SK-MEL-5 (cell line): ENCODE measurements around the gene KRTAP2-4. TPM values are rescaled to one million over a fixed set of nuclear protein-coding genes. Genes with fewer than 3 reads are reported as not detected.
"Not testable (repeated sequence)": the region's sequence is repeated elsewhere in the genome, so short reads cannot be mapped to it uniquely, and the experiment has no call there.

ENCODE experiments used
- DNase-seq: peaks from one replicate; pipeline ENCODE4 v3.0.0-alpha.2; 2016; ENCODE audit warnings: low read depth, low spot score
- in situ Hi-C: cut with HindIII; loops from 2 replicates; pipeline ENCODE4 v1.10.0; 2016; ENCODE audit warnings: low sequenced_read_pairs, high pct_unique_total_duplicates, low pct_unique_long_range_greater_than_20kb
- total RNA-seq: library from RNA; depleted of rRNA; stranded (reverse); fragments of >200 nt; shearing (Covaris generic); gene quantifications from 2 replicates; pipeline ENCODE4 v1.2.3, GENCODE V29; 2014

Gene KRTAP2-4
- total RNA-seq, 1 experiment from 2014 or later, result not detected

DNA sequence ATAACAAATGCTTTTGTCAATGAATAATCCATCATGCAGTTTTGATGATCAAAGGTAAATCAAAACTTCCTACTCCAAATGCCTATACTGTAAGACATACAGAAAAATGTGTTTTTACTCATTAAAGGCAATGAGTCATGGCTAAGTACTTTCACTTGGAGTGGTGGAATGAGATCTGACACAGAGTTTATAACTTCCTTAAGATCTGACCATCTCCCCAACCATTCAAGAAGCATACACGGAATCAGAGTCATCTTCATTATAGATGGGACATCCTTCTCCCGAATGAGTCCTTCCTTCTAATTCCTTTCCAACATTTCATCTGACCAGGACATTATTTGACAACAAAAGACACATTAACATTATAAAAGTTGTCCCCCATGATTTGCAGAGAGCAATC lies 17.7 kb upstream of the KRTAP2-4 start:
- DNase-seq, in situ Hi-C loops: not testable (repeated sequence)

DNA sequence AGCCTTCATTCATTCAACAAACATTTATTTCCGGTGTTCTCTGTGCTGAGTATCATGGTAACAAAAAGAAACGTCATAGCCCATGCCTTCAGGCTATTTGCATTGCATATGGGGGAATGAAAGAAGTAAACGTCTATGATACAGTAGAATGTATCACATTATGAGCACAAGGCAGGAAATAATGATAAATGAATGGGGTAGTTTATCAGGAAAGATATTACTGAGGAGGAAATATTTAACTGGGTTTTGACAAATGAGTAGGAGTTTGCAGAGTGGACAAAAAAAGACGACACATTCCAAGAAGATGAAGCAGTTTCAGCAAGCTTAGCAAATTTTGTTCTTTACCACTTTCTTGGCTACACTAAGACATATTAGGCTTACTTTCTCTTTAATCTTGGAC lies 16.9 kb upstream of the KRTAP2-4 start:
- peak; percentile 93 for DNase-seq
- in situ Hi-C loops, result no loop called here

DNA sequence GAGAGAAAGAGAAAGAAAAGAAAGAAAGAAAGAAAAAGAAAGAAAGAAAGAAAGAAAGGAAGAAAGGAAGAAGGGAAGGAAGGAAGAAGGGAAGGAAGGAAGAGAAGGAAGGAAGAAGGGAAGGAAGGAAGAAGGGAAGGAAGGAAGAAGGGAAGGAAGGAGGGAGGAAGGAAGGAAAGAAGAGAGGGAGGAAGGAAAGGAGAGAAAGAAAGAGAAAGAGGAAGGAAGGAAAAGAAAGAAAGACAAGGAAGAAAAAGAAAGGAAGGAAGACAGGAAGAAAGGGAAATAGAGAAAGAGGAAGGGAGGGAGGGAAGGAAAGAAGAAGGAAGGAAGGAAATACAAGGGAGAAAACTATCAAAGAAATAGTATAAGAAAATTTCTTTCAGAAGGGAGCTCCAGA lies 11.1 kb upstream of the KRTAP2-4 start:
- no peak for DNase-seq
- in situ Hi-C loops, result no loop called here

DNA sequence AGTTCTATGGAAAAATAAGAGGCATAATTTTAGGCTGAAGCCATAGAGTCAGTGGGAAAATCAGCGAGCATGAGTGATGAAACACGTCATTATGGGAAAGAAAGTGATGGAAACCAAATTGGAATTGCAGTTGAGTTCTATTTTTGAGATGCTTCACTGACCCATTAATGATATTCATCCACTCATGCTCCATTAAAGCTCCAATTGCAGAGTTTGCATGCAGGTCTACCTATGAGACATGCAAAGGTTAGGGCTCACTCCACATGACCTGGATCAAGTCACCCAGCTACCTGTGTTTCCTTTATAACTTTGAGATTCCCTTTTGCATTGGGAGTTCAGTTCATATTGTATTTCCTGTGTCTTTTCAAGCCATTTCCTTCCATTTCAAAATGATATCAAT lies 8.0 kb upstream of the KRTAP2-4 start:
- no peak for DNase-seq
- in situ Hi-C loops, result no loop called here

DNA sequence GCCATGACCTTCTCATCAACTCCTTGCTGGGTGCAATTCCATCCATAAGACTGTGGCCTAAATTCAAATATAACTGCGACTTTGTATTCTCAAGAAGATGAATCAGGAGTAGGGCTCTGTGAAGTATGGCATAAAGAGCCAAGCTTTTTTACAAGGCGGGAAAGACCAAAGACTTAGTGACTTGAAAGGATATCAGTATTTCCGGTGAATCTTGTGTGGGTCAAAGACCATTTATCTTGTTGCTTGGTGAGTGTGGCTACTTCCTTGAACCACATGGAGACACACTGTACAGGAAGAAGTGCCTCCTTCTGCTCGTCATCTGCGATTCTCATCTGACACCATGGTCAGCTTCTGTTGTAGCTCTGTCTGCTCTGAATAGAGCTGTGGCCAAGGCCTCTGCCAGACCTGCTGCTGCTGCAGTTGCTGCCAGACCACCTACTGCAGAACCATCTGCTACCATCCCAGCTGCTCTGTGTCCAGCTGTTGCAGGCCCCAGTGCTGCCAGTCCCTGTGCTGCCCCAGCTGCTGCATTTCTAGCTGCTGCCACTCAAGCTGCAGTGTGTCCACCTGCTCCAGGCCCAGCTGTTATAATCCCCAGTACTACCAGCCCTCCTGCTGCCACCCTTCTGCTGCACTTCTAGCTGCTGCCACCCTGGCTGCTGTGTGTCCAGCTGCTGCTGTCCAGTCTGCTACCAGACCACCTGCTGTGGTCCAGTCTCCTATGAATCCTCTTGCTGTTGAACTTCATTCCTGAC lies 6.1 kb upstream of the KRTAP2-4 start:
- in situ Hi-C loops, result no loop called here
- no peak for DNase-seq

DNA sequence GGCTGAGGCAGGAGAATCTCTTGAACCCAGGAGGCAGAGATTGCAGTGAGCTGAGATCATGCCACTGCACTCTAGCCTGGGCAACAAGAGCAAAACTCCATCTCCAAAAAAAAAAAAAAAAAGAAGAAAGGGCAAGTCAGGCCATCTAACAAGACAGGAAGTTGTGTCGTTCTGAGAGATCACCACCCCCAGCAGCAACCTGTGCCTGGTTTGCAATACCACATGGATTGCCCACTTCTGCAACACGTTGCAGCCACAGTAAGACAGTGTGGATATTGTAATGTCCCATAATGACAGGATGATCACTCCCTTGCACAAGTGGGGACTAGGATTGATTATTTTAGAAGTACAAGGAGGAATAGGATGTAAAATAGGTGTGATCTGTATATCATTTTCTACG lies 3.4 kb upstream of the KRTAP2-4 start:
- no peak for DNase-seq
- in situ Hi-C loops, result no loop called here

DNA sequence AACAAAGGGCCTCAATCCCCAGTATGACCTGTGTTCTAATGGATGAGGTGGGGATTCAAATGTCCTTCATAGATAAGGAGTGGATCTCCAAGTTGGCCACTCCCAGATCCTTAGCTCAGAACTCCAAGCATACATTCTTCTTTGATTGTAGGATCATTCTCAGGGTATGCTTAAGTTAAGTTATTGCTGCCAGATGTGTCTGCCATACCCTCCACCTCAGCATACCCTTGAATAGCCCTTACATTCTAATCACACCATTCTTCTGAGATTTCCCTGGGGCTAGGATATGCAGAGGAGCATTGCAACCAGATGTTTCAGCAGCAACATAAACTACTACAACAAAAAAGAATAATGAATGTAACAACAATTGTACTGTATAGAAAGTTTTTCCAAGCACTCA lies 1.6 kb upstream of the KRTAP2-4 start:
- no peak for DNase-seq

DNA sequence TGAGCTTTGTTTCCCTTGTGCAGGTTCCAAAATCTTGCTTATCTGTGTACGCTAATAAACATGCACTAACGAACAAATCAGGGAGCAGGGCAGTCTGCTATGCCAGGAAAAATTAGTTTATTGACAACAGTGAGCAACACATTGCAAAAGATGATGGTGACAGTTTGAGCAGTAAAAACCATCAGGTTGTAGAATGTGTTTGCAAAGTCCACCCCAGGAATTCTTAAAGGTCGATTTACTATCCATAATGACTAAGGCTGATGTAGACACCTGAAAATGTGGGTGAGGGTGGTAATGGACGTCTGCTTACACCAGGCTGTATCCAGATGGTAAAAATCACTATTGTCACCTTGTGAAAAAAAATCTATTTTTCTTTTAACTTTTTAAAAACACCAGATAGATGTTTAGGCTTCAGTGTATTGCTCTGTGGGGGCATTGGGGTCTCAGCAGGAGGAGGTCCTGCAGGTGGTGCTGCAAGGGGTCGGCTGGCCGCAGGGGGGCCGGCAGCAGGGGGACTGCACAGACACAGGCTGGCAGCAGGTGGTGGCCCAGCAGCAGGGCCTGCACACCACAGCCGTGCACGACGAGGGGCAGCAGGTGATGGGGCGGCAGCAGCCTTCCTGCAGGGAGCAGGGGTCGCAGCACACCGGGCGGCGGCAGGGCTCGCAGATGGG lies 526 bp downstream of the KRTAP2-4 start:
- DNase-seq, in situ Hi-C loops: not testable (repeated sequence)

More for the DNA sequence above, 1.6 kb upstream of the KRTAP2-4 start:
- in situ Hi-C loops, result no loop called here

DNA sequence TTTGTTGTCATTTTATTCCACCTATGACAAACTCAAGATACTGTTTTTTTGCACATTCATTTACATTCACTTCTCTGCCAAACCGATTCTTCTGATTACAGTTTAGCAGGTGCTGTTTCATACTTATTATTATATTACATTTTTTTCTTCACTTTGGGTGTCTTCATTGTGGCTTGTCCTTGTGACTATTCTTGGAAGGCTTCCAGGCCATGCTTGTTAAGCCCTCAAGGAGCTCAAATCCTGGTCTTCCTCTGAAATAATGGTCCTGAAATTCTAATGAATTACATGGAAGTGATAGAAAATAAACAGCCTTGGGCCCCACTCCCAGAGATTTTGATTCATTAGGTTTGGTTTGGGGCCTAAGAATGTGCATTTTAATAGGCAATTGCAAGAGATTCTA lies 1.4 kb downstream of the KRTAP2-4 start:
- no peak for DNase-seq

DNA sequence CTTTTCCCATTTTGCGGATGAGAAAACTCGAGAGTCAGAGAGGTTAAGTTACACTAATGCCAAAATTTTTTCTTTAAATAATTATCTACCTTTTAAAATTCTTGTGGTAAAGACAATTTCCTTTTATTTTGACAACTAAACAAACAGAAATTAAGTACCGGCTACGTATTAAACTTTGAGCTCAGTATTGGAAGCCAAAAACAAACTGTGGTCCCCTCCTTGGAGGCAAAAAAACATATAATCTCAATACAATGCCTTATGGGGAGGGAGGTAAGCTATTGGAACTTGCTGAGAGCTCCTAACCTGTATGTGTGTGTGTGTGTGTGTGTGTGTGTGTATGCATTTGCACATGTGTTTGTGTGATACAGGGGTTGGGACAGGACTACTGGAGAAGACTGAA lies 2.2 kb downstream of the KRTAP2-4 start:
- DNase-seq, result no peak
- in situ Hi-C loops, result no loop called here

More for the DNA sequence above, 1.4 kb downstream of the KRTAP2-4 start:
- in situ Hi-C loops, result no loop called here

DNA sequence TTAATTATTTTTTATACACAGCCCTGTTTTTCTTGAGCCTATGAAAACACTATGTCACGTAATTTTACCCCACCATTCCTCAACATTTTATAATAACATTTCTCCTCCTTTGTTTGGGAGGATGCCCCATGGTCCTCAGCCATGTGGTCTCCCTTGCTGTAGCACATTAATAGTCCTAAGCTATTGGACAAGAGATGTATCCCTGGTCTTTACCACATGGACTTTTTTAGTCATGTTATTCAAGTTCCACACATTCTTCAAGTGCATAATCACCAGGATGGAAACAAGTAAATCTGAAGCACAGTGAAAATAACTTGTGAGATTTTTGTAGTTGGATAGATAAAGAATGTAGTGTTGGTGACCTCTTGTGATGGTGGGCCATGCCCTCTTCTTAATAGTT lies 3.7 kb downstream of the KRTAP2-4 start:
- in situ Hi-C loops, result no loop called here

DNA sequence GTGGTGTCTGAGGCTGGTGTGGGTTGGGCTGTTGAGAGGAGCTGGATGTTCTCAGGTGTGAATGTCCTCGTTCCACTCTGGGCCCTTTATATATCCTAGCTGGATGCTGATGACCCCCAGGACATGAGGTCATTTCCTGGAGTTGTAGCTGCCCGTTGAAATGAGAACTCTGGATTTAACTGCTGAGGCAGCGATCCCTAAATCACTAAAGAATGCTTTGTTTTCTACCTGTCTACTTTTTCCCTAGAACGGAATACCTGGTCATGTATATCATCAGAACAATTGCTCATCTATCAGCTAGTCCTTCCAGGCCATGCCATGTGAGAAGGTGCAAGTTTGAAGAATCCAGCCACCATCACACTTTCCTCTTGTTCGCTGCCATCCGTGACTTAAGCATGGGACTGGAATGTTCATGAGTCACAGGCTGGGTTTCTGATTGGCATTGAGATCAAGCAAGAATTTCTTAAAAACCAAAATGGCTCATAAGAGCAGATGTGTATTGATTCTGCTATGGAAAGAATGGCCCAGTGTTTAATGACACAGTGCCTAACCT lies 5.6 kb downstream of the KRTAP2-4 start, which contains the start of gene KRTAP2-3:
KRTAP2-3 (minus strand) TSS at position 63 of the 553 bp plus-strand sequence. CDS start 64 bp downstream, outside the sequence.
- in situ Hi-C loops, result no loop called here
- peak; percentile 80 for DNase-seq

More for the DNA sequence above, 3.7 kb downstream of the KRTAP2-4 start:
- DNase-seq, result no peak

DNA sequence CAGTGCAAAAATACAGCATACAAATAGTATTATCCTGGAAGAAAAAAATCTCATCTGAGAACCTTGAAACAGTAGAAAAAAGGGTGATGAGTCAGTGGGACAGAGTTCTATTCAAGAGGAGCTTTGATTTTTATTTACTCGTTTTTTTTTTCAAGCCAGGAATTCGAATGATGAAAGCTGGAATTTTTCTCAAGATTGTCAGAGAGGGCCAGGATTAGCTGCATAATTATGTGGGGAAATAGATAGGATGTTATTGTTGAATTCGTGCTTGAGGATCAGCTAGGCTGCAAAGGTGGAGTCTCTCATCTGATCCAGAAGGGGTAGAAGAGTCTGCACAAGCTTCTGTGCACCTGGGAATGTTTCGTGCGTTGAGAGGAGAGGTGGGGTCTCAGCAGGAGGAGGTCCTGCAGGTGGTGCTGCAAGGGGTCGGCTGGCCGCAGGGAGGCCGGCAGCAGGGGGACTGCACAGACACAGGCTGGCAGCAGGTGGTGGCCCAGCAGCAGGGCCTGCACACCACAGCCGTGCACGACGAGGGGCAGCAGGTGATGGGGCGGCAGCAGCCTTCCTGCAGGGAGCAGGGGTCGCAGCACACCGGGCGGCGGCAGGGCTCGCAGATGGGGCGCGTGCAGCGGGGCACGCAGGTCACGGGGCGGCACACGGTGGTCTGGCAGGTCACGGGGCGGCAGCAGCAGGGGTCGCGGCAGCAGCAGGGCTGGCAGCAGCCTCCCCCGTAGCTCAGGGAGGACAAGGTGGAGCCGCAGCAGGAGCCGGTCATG lies 6.2 kb downstream of the KRTAP2-4 start:
- DNase-seq, in situ Hi-C loops: not testable (repeated sequence)

DNA sequence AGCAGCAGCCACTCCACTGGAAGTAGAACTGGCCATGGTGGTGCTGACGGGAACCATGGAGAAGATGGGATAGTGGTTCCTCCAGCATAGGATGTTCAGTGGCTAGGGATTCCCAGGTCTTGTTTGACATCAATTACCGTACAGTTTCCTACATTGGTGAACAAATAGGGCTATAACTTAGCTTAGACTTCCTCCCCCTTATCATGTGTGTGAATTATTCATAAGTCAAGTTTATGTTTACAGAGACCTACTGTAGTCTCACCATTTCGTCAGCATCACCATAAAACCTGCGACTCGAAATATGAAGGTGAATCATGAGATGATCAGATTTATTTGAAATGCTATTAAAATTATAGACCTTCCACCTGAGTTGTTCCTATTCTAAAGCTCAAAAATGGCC lies 6.9 kb downstream of the KRTAP2-4 start:
- in situ Hi-C loops, result no loop called here
- no peak for DNase-seq

DNA sequence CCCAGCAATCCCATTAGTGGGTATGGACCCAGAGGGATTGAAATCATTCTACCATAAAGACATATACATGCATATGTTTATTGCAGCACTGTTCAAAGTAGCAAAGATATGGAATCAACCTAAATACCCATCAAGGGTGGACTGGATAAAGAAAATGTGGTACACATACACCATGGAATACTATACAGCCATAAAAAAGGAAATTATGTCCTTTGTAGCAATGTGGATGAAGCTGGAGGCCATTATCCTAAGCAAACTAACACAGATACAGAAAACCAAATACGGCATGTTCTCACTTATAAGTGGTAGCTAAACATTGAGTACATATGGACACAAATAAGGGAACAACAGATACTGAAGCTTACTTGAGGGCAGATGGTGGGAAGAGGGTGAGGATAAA lies 8.1 kb downstream of the KRTAP2-4 start:
- no peak for DNase-seq
- in situ Hi-C loops, result no loop called here

DNA sequence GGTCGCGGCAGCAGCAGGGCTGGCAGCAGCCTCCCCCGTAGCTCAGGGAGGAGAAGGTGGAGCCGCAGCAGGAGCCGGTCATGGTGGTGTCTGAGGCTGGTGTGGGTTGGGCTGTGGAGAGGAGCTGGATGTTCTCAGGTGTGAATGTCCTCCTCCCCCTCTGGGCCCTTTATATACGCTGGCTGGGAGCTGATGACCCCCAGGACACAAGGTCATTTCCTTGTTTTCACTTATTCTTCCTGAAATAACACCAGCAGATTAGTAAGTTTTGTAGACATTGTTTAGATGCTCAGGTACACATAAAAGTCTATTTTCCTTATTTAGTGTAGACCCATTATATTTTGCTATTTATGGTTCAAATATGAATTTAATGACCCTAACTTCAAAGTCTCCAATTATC lies 10.5 kb downstream of the KRTAP2-4 start, which contains the start of gene KRTAP2-2:
KRTAP2-2 (minus strand) TSS at position 101 of the 400 bp plus-strand sequence; CDS start at position 82, 19 bp downstream.
- in situ Hi-C loops, DNase-seq: not testable (repeated sequence)

DNA sequence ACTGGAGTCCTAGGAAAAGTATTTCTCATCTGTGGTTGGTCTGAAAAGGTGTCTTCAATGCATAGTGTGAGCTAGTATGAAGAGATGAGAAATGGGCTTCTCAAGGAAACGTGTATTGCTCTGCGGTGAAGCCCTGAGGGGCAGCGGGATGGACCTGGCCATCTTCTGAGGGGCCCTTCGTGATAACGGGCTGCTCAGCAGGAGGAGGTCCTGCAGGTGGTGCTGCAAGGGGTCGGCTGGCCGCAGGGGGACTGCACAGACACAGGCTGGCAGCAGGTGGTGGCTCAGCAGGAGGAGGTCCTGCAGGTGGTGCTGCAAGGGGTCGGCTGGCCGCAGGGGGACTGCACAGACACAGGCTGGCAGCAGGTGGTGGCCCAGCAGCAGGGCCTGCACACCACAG lies 11.1 kb downstream of the KRTAP2-4 start:
- in situ Hi-C loops, result not testable (repeated sequence)

DNA sequence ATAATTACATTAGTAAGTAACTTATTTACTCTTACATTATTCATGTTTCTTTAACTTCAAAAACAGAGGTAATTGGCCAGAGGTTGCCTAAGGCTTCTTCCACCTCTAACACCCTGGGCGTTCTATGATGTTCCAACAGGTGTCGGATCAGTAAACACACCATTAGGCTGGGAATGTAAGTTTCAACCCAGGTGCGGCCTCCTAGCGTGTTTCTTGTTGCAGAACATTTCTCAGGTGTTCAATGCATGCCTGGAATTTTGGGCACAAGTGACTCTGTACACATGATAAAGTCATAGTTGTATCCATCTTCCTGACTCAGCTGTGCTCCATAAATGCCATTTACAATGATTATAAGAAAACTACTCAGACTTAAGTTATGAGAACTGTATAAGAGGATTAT lies 11.7 kb downstream of the KRTAP2-4 start:
- DNase-seq, result no peak
- in situ Hi-C loops, result no loop called here

More for the DNA sequence above, 11.1 kb downstream of the KRTAP2-4 start:
- not testable (repeated sequence) for DNase-seq
